Skeletal muscle tissue (tissue), 4 donors: ENCODE results near the gene RPGRIP1L. TPM values are rescaled to one million over a fixed set of nuclear protein-coding genes. Genes with fewer than 3 reads are reported as not detected.

Experiments used
- H3K27ac ChIP-seq: one replicate; pipeline ENCODE4 v1.7.0; 2013; ENCODE audit warnings: mild to moderate bottlenecking, low read depth, low read length, inconsistent platforms
- H3K27me3 ChIP-seq, 3 donors: one replicate each; pipeline ENCODE4 v1.7.0; 2013; ENCODE audit warnings: low read length in 3 of 3; ENCODE audit not compliant: control insufficient read depth in 3 of 3, insufficient read depth in 3 of 3
- H3K36me3 ChIP-seq, 3 donors: one replicate each; pipeline ENCODE4 v1.7.0; 2013; ENCODE audit warnings: low read length in 3 of 3; ENCODE audit not compliant: control insufficient read depth in 3 of 3, insufficient read depth in 3 of 3
- H3K4me1 ChIP-seq, 3 donors: one replicate each; pipeline ENCODE4 v1.7.0; 2013; ENCODE audit warnings: low read length in 3 of 3, mild to moderate bottlenecking in 3 of 3; ENCODE audit not compliant: control insufficient read depth in 3 of 3, insufficient read depth in 3 of 3
- H3K4me3 ChIP-seq, 3 donors: one replicate each; pipeline ENCODE4 v1.7.0; 2013; ENCODE audit warnings: low read length in 3 of 3
- H3K9ac ChIP-seq, 3 donors: one replicate each; pipeline ENCODE4 v1.7.0; 2013; ENCODE audit warnings: low read length in 3 of 3, mild to moderate bottlenecking in 3 of 3, moderate library complexity in 2 of 3, low read depth in 1 of 3
- H3K9me3 ChIP-seq, 3 donors: one replicate each; pipeline ENCODE4 v1.7.0; 2013; ENCODE audit warnings: low read length in 3 of 3; ENCODE audit not compliant: control insufficient read depth in 3 of 3
- total RNA-seq: library from RNA; depleted of rRNA; stranded (reverse); fragments of >200 nt; gene quantifications from one replicate; pipeline ENCODE4 v1.2.3, GENCODE V29; 2014
- donor health status: Osteomylitis.

The RPGRIP1L gene
- total RNA-seq, 1 donor from 2014 or later = 13.6 TPM

DNA sequence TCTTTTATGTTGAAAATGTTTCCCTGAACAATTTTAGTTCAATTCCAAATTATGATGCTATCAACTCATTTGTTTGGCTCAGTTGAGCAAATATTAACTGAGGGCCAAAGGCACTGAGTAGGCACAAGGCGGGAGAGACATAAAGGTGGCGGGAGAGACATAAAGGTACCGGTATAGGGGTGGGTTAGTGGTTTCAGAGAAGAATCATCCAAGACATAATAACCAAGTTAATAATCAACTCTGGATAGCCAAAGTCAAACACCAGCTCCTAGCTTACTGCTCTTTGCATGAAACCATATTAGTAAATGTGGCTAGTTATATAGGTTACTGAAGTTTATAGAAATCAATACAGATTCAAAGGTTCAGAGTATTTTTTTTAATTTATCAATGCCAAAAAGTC, 91.7 kb downstream of the RPGRIP1L start:
- H3K4me3 ChIP-seq = no peak overlapping the region
- no peaks in the 10 kb centered on the region for H3K27me3 ChIP-seq
- no peaks in the 10 kb centered on the region for H3K36me3 ChIP-seq
- H3K4me1 ChIP-seq = no peaks in the 10 kb centered on the region
- no peak overlapping the region for H3K27ac ChIP-seq
- no peaks in the 10 kb centered on the region for H3K9me3 ChIP-seq
- H3K9ac ChIP-seq = no peak overlapping the region

- no peaks in the 10 kb centered on the region for H3K9me3 ChIP-seq
- H3K4me3 ChIP-seq = no peak overlapping the region
- H3K36me3 ChIP-seq = no peaks in the 10 kb centered on the region
- no peak overlapping the region for H3K9ac ChIP-seq
- no peaks in the 10 kb centered on the region for H3K27me3 ChIP-seq
- H3K4me1 ChIP-seq = no peaks in the 10 kb centered on the region
- H3K27ac ChIP-seq = no peak overlapping the region
Measured at GRCh38 chr16:53611179-53611696, 92.4 kb downstream of the RPGRIP1L start.

DNA sequence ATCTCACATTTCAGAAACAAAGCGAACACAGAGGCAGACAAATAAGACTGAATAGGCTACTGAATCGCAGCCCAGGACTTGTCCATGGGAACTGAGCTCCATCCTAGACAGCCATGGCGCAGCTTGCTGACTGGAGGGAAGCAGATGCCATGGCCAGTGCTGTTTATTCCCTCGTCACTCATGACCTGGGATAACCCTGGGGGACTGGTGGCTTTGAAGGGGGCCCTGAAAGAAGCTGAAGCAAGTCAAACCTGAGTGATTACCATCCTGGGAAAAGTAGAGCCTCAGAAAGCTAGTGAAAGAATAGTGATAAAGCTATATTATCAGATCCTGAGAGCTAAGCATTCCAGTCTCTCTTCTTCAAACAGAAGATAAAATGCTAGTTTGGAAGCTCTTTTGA, 94.1 kb downstream of the RPGRIP1L start:
- Histone ChIP-seq H3K4me1 (no peaks in the 10 kb centered on the region), H3K9me3 (no peaks in the 10 kb centered on the region), H3K4me3 (no peak overlapping the region), H3K27ac (no peak overlapping the region), H3K9ac (no peak overlapping the region), H3K36me3 (peaks cover 0 to 1% (median 0%) of the 10 kb centered on the region in 3 donors), H3K27me3 (no peaks in the 10 kb centered on the region)

DNA sequence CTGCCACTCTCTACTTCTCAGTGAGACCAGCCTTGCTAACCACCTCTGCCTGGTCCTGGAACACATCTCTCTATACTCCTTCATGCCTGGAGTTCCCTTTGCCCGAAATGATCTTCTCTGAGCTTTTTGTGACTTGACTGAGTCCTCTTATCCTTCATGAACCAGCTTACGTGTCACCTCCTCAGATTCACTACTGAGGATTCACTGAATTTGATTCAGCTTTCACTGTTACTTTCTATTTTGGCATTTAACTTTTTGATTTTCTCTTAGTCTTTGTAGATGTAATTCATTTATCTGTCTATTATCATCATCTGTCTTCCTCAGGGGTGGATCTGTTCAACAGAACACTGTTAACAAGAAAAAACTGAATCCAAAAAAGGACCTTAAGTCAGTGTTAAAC, 95.6 kb downstream of the RPGRIP1L start:
- Histone ChIP-seq H3K9ac (no peak overlapping the region), H3K36me3 (peaks cover 0 to 1% (median 0%) of the 10 kb centered on the region in 3 donors), H3K4me3 (no peak overlapping the region), H3K4me1 (no peaks in the 10 kb centered on the region), H3K27ac (no peak overlapping the region), H3K9me3 (no peaks in the 10 kb centered on the region), H3K27me3 (no peaks in the 10 kb centered on the region)

- Histone ChIP-seq H3K36me3 (peaks cover 0 to 1% (median 0%) of the 10 kb centered on the region in 3 donors), H3K9me3 (no peaks in the 10 kb centered on the region), H3K4me3 (no peak overlapping the region), H3K27me3 (no peaks in the 10 kb centered on the region), H3K4me1 (no peaks in the 10 kb centered on the region), H3K27ac (no peak overlapping the region), H3K9ac (no peak overlapping the region)
Measured at GRCh38 chr16:53605831-53606400, 97.7 kb downstream of the RPGRIP1L start.

DNA sequence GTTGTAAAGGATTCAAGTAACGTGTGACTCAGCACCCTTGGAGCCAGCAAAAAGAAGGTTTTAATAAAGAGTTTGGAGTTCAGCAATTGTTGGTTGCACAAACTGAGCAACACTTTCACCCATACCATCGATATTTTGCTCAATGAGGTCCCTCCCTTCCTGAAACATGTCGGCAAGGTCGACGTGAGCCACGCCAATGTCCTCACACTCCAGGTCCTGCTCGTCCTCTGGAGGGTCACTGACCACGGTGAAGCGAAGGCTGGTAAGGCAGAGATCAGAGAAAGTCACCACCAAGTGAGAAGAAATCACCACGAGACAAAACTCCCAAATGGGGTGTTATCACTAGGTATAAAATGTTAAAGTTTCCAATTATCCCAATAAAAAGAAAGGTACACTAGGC, 98.3 kb downstream of the RPGRIP1L start:
- H3K4me3 ChIP-seq = no peak overlapping the region
- H3K9me3 ChIP-seq = no peaks in the 10 kb centered on the region
- H3K36me3 ChIP-seq = peaks cover 0 to 1% (median 0%) of the 10 kb centered on the region in 3 donors
- no peaks in the 10 kb centered on the region for H3K27me3 ChIP-seq
- H3K4me1 ChIP-seq = no peaks in the 10 kb centered on the region
- no peak overlapping the region for H3K27ac ChIP-seq
- no peak overlapping the region for H3K9ac ChIP-seq

DNA sequence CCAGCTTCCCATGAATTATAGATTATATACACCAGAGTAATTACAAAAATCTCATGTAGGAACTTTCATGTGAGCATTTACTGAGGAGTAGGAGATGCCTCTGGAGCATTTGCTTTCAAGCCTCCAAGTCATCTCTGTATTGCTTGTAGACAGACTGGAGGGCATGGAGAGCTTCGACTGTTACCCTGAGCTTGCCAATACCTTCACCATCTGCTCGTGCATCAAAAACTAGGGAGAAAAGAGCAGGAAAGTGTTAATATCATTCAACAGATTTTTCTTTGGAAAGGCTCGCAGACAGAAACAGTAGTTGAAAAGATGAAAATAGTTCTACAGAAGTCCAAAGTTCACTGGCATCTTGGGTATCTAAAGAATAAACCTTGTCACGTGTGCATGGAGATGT, 101.7 kb downstream of the RPGRIP1L start:
- Histone ChIP-seq H3K27me3 (no peaks in the 10 kb centered on the region), H3K4me1 (no peaks in the 10 kb centered on the region), H3K27ac (no peak overlapping the region), H3K9me3 (no peaks in the 10 kb centered on the region), H3K9ac (no peak overlapping the region), H3K36me3 (peaks cover 0 to 1% (median 0%) of the 10 kb centered on the region in 3 donors), H3K4me3 (no peak overlapping the region)

DNA sequence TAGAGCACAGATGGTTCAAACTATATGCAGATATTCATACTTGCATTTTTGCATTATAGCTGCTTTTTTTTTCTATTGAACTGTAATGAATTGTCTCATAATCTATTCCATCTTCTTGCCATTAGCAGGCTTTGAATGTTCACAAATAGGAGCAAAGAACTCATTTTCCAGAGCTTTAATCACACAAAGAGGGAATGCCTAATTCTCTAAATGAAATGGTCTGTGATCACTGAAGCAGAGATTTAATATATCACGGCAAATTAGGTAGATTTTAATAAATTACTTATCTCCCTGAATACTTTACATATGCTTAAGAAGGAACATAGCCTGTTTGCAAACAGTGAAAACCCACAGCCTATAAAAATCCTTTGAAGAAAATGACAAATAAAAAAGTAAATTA, 103.0 kb downstream of the RPGRIP1L start:
- Histone ChIP-seq H3K27me3 (no peaks in the 10 kb centered on the region), H3K9ac (no peak overlapping the region), H3K36me3 (peaks cover 0 to 1% (median 0%) of the 10 kb centered on the region in 3 donors)

DNA sequence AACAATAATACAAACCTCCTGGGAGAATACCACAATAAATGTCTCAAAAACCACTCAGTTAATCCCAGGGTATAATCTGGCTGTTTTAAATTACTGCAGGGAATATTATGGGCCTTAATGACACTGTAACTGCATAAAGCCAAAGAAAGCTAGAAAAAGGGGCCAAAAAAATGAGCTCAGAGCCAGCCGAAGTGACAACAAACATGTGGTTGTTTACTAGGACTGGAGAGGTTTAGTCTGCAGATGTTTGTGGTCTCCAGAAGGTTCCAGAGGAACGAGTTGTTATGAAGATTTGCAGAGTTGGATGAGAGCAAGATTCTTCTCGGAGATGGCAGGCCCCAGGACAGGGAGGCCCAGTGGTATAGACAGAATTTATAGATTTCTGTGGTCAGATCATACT, 103.5 kb downstream of the RPGRIP1L start:
- Histone ChIP-seq H3K27me3 (no peaks in the 10 kb centered on the region), H3K27ac (no peak overlapping the region), H3K9ac (no peak overlapping the region), H3K9me3 (no peaks in the 10 kb centered on the region), H3K4me1 (no peaks in the 10 kb centered on the region), H3K4me3 (no peak overlapping the region), H3K36me3 (peaks cover 0 to 1% (median 0%) of the 10 kb centered on the region in 3 donors)

More for the DNA sequence above, 103.0 kb downstream of the RPGRIP1L start:
- Histone ChIP-seq H3K27ac (no peak overlapping the region), H3K4me3 (no peak overlapping the region), H3K4me1 (no peaks in the 10 kb centered on the region), H3K9me3 (no peaks in the 10 kb centered on the region)

DNA sequence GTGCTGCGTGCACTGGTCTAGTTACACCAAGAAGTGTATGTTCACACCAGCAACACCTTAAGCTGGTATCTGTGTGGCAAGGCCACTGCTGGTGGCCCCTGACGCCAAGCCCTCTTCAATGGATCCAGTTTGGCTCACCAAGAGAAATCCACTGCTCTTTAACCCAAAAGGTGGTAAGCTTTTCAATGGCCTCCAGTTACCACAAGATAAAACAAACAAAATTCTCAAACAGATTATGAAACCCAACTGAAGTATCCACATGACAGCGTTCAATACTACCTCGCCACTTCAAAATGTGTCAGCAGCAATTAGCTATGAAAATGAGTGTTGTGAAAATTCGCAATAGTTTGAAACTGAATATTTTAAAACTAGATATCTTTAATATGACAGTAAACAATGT, 104.1 kb downstream of the RPGRIP1L start:
- Histone ChIP-seq H3K9ac (no peak overlapping the region), H3K4me1 (no peaks in the 10 kb centered on the region), H3K27me3 (no peaks in the 10 kb centered on the region), H3K9me3 (no peaks in the 10 kb centered on the region), H3K36me3 (no peaks in the 10 kb centered on the region), H3K27ac (no peak overlapping the region), H3K4me3 (no peak overlapping the region)
